HCT116 (cell line): ENCODE data around the gene LHX1. TPM values are rescaled to one million over a fixed set of nuclear protein-coding genes. Genes with fewer than 3 reads are reported as not detected.

Source experiments
- ATAC-seq: fragments of 200-7000 bp; cut with Tn5 transposase; 2 replicates; pipeline ENCODE4 v1.9.1; 2020; ENCODE audit warnings: mild to moderate bottlenecking, moderate library complexity
- BruUV-seq: library from RNA; stranded (reverse); fragments of 400-500 nt; replicated peaks from 2 replicates; lab custom pipeline; 2021; lab: Mats Ljungman, UMichigan
- CTCF ChIA-PET: fragments of 300-600 bp; sonication (Branson Sonifier 250); formaldehyde crosslinking; loops from one replicate; lab custom pipeline; 2021; ENCODE audit warnings: antibody characterized with exemption; lab: Charles Lee
- POLR2A ChIA-PET: fragments of 300-600, 350-600 bp; sonication (Branson Sonifier 250); formaldehyde crosslinking; loops from one replicate; lab custom pipeline; 2021; ENCODE audit warnings: antibody characterized with exemption; lab: Charles Lee
- RAD21 ChIA-PET, 2 experiments: fragments of 300-600 bp; sonication (Branson Sonifier 250); formaldehyde crosslinking; loops; one replicate each; lab custom pipeline; 2023; ENCODE audit warnings: low total read pairs in 2 of 2; ENCODE audit not compliant: uncharacterized antibody in 2 of 2, unreplicated experiment in 2 of 2, low non-redundant PET in 1 of 2; lab: Charles Lee
- DNase-seq: peaks from one replicate; pipeline ENCODE4 v3.0.0-alpha.2; 2010; ENCODE audit warnings: low read depth, low spot score
- H2AFZ ChIP-seq: fragments of 200-600 bp; shearing (Covaris generic), sonication (generic); 2 replicates; pipeline ENCODE4 v1.6.1; 2017; ENCODE audit warnings: low read depth, mixed run types, mixed read lengths, antibody characterized with exemption, low read length; ENCODE audit not compliant: poor library complexity, severe bottlenecking
- H3K27ac ChIP-seq: 2 replicates; pipeline ENCODE4 v1.5.1; 2012; ENCODE audit warnings: low read depth, low read length
- H3K27me3 ChIP-seq: fragments of 200-600 bp; sonication (generic); 2 replicates; pipeline ENCODE4 v1.6.1; 2016; ENCODE audit warnings: mixed run types, low read length, mixed read lengths; ENCODE audit not compliant: insufficient read depth
- H3K36me3 ChIP-seq, 2 experiments: fragments of 200-500 bp in 1 of 2; fragments of 200-600 bp in 1 of 2; sonication (Bioruptor generic) in 1 of 2; sonication (generic) in 1 of 2; 2 replicates each; pipeline versions ENCODE4 v1.5.1 to v1.6.1; 2014 to 2016; ENCODE audit warnings: low read length in 2 of 2, inconsistent platforms in 1 of 2, mixed read lengths in 1 of 2, mixed run types in 1 of 2; ENCODE audit not compliant: insufficient read depth in 2 of 2, control insufficient read depth in 1 of 2
- H3K4me1 ChIP-seq, 2 experiments: fragments of 200-600 bp in 1 of 2; sonication (generic) in 1 of 2; 2 replicates each; pipeline versions ENCODE4 v1.5.1 to v1.6.1; 2012 to 2017; ENCODE audit warnings: low read length in 2 of 2, inconsistent platforms in 1 of 2, mild to moderate bottlenecking in 1 of 2, mixed read lengths in 1 of 2, mixed run types in 1 of 2, moderate library complexity in 1 of 2; ENCODE audit not compliant: insufficient read depth in 2 of 2, control insufficient read depth in 1 of 2
- H3K4me2 ChIP-seq: fragments of 200-600 bp; sonication (generic); 2 replicates; pipeline ENCODE4 v1.6.1; 2017; ENCODE audit warnings: mixed run types, low read length, mixed read lengths
- H3K4me3 ChIP-seq, 2 experiments: fragments of 200-600 bp in 1 of 2; sonication (generic) in 1 of 2; replicated peaks in 1 of 2; 2 replicates each; pipeline ENCODE4 v1.5.1; 2011 to 2016; ENCODE audit warnings: low read length in 2 of 2, control low read depth in 1 of 2, low read depth in 1 of 2, mild to moderate bottlenecking in 1 of 2, mixed read lengths in 1 of 2, mixed run types in 1 of 2
- H3K79me2 ChIP-seq: fragments of 200-600 bp; sonication (generic); 2 replicates; pipeline ENCODE4 v1.6.1; 2017; ENCODE audit warnings: mild to moderate bottlenecking, mixed run types, low read length, moderate library complexity, mixed read lengths; ENCODE audit not compliant: insufficient read depth
- H3K9ac ChIP-seq: fragments of 200-600 bp; sonication (generic); 2 replicates; pipeline ENCODE4 v1.6.1; 2016; ENCODE audit warnings: low read length, mixed read lengths
- H3K9me2 ChIP-seq: fragments of 200-600 bp; sonication (generic), shearing (Covaris generic); 2 replicates; pipeline ENCODE4 v1.6.1; 2017; ENCODE audit warnings: mixed run types, mild to moderate bottlenecking, moderate library complexity; ENCODE audit not compliant: insufficient read depth
- H3K9me3 ChIP-seq, 2 experiments: fragments of 200-500 bp in 1 of 2; fragments of 200-600 bp in 1 of 2; sonication (Bioruptor generic) in 1 of 2; sonication (generic) in 1 of 2; 2 replicates each; pipeline ENCODE4 v1.6.1; 2014 to 2017; ENCODE audit warnings: low read length in 2 of 2, mixed read lengths in 2 of 2, inconsistent platforms in 1 of 2, low read depth in 1 of 2, mild to moderate bottlenecking in 1 of 2, mixed run types in 1 of 2, moderate library complexity in 1 of 2; ENCODE audit not compliant: control insufficient read depth in 1 of 2, insufficient read depth in 1 of 2
- H4K20me1 ChIP-seq: fragments of 200-600 bp; sonication (generic), shearing (Covaris generic); 2 replicates; pipeline ENCODE4 v1.6.1; 2017; ENCODE audit warnings: mixed run types, mild to moderate bottlenecking, moderate library complexity; ENCODE audit not compliant: insufficient read depth
- ATF3 ChIP-seq: IDR thresholded peaks from 2 replicates; pipeline ENCODE4 v1.6.1; 2012
- EGR1 ChIP-seq: IDR thresholded peaks from 2 replicates; pipeline ENCODE4 v1.6.1; 2012; ENCODE audit warnings: low read depth
- FOSL1 ChIP-seq: IDR thresholded peaks from 2 replicates; pipeline ENCODE4 v1.6.1; 2012; ENCODE audit warnings: low read depth
- REST ChIP-seq: IDR thresholded peaks from 2 replicates; pipeline ENCODE4 v1.6.1; 2012; ENCODE audit warnings: low read depth
- TCF7L2 ChIP-seq: IDR thresholded peaks from 2 replicates; pipeline ENCODE4 v1.7.0; 2011; ENCODE audit warnings: borderline replicate concordance, inconsistent platforms; ENCODE audit not compliant: insufficient read depth, insufficient read length; ENCODE audit errors: extremely low read depth
- intact Hi-C: fragments of 100-400 bp; cut with micrococcal nuclease; formaldehyde crosslinking; loops from 2 replicates; pipeline ENCODE4 v1.10.0; 2022
- total RNA-seq: library from RNA; stranded (reverse); gene quantifications from one replicate; pipeline ENCODE4 v1.2.1, GENCODE V29; 2021; ENCODE audit not compliant: unreplicated experiment

The LHX1 gene
- total RNA-seq, 1 experiment from 2014 or later: 0.44 TPM

- TF ChIP-seq EGR1: no peak
- no peak for TF ChIP-seq TCF7L2
- TF ChIP-seq FOSL1: no peak
- no peak for TF ChIP-seq REST
- TF ChIP-seq ATF3: no peak
- no peaks in the 10 kb centered on the region for H3K9me3 ChIP-seq
- H2AFZ ChIP-seq: no peak overlapping the region
- H3K27me3 ChIP-seq: no peaks in the 10 kb centered on the region
- H3K4me1 ChIP-seq: peaks cover 0 to 2% of the 10 kb centered on the region in 2 experiments; a peak in 1 of 4 replicates
- peaks cover 0 to 3% of the 10 kb centered on the region in 2 experiments; a peak in 1 of 4 replicates for H3K36me3 ChIP-seq
- DNase-seq (no peak), ATAC-seq (no peak)
- POLR2A ChIA-PET: no interaction called here
- H3K4me2 ChIP-seq: no peak overlapping the region
- H3K27ac ChIP-seq: no peak overlapping the region
- intact Hi-C loops: no loop called here
- RAD21 ChIA-PET: no interaction called here
- no peak overlapping the region for H3K9ac ChIP-seq
- BruUV-seq: no TSS peak
- no peak overlapping the region for H3K4me3 ChIP-seq
- H3K9me2 ChIP-seq: no peaks in the 10 kb centered on the region
- CTCF ChIA-PET: no interaction called here
- peaks cover 100% of the 10 kb centered on the region for H3K79me2 ChIP-seq
- H4K20me1 ChIP-seq: peaks cover 40% of the 10 kb centered on the region
Observed at GRCh38 chr17:36977568-36977967, 40.3 kb downstream of the LHX1 start.
